ENCODE results near the gene ZFYVE27. TPM values are rescaled to one million over a fixed set of nuclear protein-coding genes. Genes with fewer than 3 reads are reported as not detected.
A peak's percentile ranks its signal among the peaks of the same experiment; 100 is the strongest.
"Not testable (repeated sequence)": the region's sequence is repeated elsewhere in the genome, so short reads cannot be mapped to it uniquely, and the experiment has no call there.

ZFYVE27 gene
- total RNA-seq (10 to 100 TPM; 31.0 to 68.8 (median 61.8) TPM), polyA plus RNA-seq (10 to 100 TPM; 32.9 to 41.0 TPM), total RNA-seq (70.4 reads per million, percentile 78 among the genes with 10 or more reads in this experiment)

GRCh38 chr10:97736902-97737769, at the start of gene ZFYVE27:
Gene ZFYVE27, plus strand, starts transcription at chr10:97737128. Its CDS starts 1,350 bp downstream, at chr10:97738478.
- no peaks in the 10 kb centered on the region for H3K9me3 ChIP-seq (ENCODE audit: control insufficient read depth in 2 of 3, low read length in 3 of 3)
- H3K4me3 ChIP-seq (ENCODE audit: low read length), result peak within 1 kb of the TSS; percentile 86
- peak; percentile 96 for ATAC-seq
- peaks cover 2 to 25% (median 13%) of the 10 kb centered on the region in 5 donors for H3K36me3 Mint-ChIP-seq
- H3K4me3 Mint-ChIP-seq, result peak within 1 kb of the TSS; percentile 88 to 98 (median 94)
- peak; percentile 88 to 99 (median 94) for DNase-seq
- H3K36me3 ChIP-seq (ENCODE audit: control insufficient read depth in 2 of 3, insufficient read depth in 3 of 3, low read length in 3 of 3), result peaks cover 0 to 6% (median 4%) of the 10 kb centered on the region in 3 experiments
- peaks cover 18% of the 10 kb centered on the region in 2 donors for H3K4me1 ChIP-seq (ENCODE audit: control insufficient read depth in 2 of 2, insufficient read depth in 2 of 2, low read length in 2 of 2)
- H3K27ac Mint-ChIP-seq, result peak within 1 kb of the TSS; percentile 95 to 99 (median 97)
- peaks cover 0 to 3% (median 0%) of the 10 kb centered on the region in 5 donors for H3K27me3 Mint-ChIP-seq
- intact Hi-C loops (cut with micrococcal nuclease), result loop anchor here (1.0 to 10.0 kb wide), 14 partner anchors 23 to 1995 kb away; partner anchors contain the start of genes AVPI1 (in 2 of the 2), MMS19 (in 2 of the 2), PI4K2A (in 2 of the 2) and UBTD1 (in 2 of the 2)
- ChIA-PET CTCF (interaction anchor here (0.7 to 8.7 kb wide), 9 partner anchors 20 to 60 kb away, joined by 3 to 90 read pairs (median 5); partner anchors contain the start of gene AVPI1), POLR2A (interaction anchor here (0.6 to 3.4 kb wide), 25 partner anchors 9 to 397 kb away, joined by 3 to 44 read pairs (median 4); partner anchors contain the start of genes AVPI1, GOLGA7B, MARVELD1 and R3HCC1L)
- H3K27me3 ChIP-seq (ENCODE audit: control insufficient read depth in 2 of 2, insufficient read depth in 2 of 2, low read length in 2 of 2), result no peaks in the 10 kb centered on the region
- peaks cover 20 to 62% (median 58%) of the 10 kb centered on the region in 7 donors for H3K4me1 Mint-ChIP-seq
- peaks cover 0 to 7% (median 0%) of the 10 kb centered on the region in 11 donors for H3K9me3 Mint-ChIP-seq
- H3K27ac ChIP-seq (ENCODE audit: low read depth, low read length), result peak within 1 kb of the TSS; percentile 99

GRCh38 chr10:97687785-97688781, 48.8 kb upstream of the ZFYVE27 start:
- Mint-ChIP-seq H3K36me3 (no peaks in the 10 kb centered on the region), H3K4me3 (peak overlapping the region; percentile 85 to 90 (median 88)), H3K4me1 (peaks cover 9 to 30% (median 19%) of the 10 kb centered on the region in 7 donors), H3K9me3 (peaks cover 0 to 1% (median 0%) of the 10 kb centered on the region in 11 donors), H3K27me3 (peaks cover 0 to 6% (median 0%) of the 10 kb centered on the region in 5 donors), H3K27ac (peak overlapping the region; percentile 28 to 96 (median 91))
- no peaks in the 10 kb centered on the region for H3K27me3 ChIP-seq (ENCODE audit: control insufficient read depth in 2 of 2, insufficient read depth in 2 of 2, low read length in 2 of 2)
- H3K27ac ChIP-seq (ENCODE audit: low read depth, low read length), result peak overlapping the region; percentile 81
- H3K36me3 ChIP-seq (ENCODE audit: control insufficient read depth in 2 of 3, insufficient read depth in 3 of 3, low read length in 3 of 3), result no peaks in the 10 kb centered on the region
- H3K9me3 ChIP-seq (ENCODE audit: control insufficient read depth in 2 of 3, low read length in 3 of 3), result no peaks in the 10 kb centered on the region
- H3K4me3 ChIP-seq (ENCODE audit: low read length), result peak overlapping the region; percentile 80
- POLR2A ChIA-PET, result interaction anchor here (0.6 to 3.6 kb wide), 6 partner anchors 10 to 161 kb away, joined by 3 to 44 read pairs (median 6); partner anchors contain the start of genes GOLGA7B, MARVELD1 and ZFYVE27
- DNase-seq (no peak), ATAC-seq (no peak)
- peaks cover 5 to 25% of the 10 kb centered on the region in 2 donors for H3K4me1 ChIP-seq (ENCODE audit: control insufficient read depth in 2 of 2, insufficient read depth in 2 of 2, low read length in 2 of 2)
- CTCF ChIA-PET, result interaction anchor here (0.6 to 5.1 kb wide), 9 partner anchors 9 to 134 kb away, joined by 4 to 19 read pairs (median 9); no protein-coding TSS in a partner anchor
- intact Hi-C loops (cut with micrococcal nuclease), result loop anchor here (1.0 to 5.0 kb wide), 14 partner anchors 12 to 446 kb away; partner anchors contain the start of genes GOLGA7B (in 2 of the 2), MMS19 (in 2 of the 2), PI4K2A (in 2 of the 2) and R3HCC1L (in 2 of the 2)

- no peak overlapping the region for H3K27ac ChIP-seq (ENCODE audit: low read depth, low read length)
- no peak for DNase-seq
- no peak overlapping the region for H3K27ac Mint-ChIP-seq
- intact Hi-C loops (cut with micrococcal nuclease), result loop anchor here in 1 of 2 donors (5.0 kb wide), 2 partner anchors 158 to 443 kb away; partner anchors contain the start of genes GOLGA7B and R3HCC1L
- H3K4me3 Mint-ChIP-seq, result no peak overlapping the region
- peaks cover 0 to 1% (median 0%) of the 10 kb centered on the region in 11 donors for H3K9me3 Mint-ChIP-seq
- peak; percentile 17 for ATAC-seq
- H3K27me3 ChIP-seq (ENCODE audit: control insufficient read depth in 2 of 2, insufficient read depth in 2 of 2, low read length in 2 of 2), result no peaks in the 10 kb centered on the region
- H3K4me1 ChIP-seq (ENCODE audit: control insufficient read depth in 2 of 2, insufficient read depth in 2 of 2, low read length in 2 of 2), result peaks cover 5 to 25% of the 10 kb centered on the region in 2 donors
- POLR2A ChIA-PET, result no interaction called here
- no peaks in the 10 kb centered on the region for H3K36me3 ChIP-seq (ENCODE audit: control insufficient read depth in 2 of 3, insufficient read depth in 3 of 3, low read length in 3 of 3)
- peaks cover 9 to 30% (median 19%) of the 10 kb centered on the region in 7 donors for H3K4me1 Mint-ChIP-seq
- H3K36me3 Mint-ChIP-seq, result no peaks in the 10 kb centered on the region
- H3K27me3 Mint-ChIP-seq, result peaks cover 0 to 11% (median 0%) of the 10 kb centered on the region in 5 donors
- H3K4me3 ChIP-seq (ENCODE audit: low read length), result no peak overlapping the region
- CTCF ChIA-PET, result interaction anchor here (5.1 kb wide), 1 partner anchor 43 kb away, joined by 19 read pairs; no protein-coding TSS in a partner anchor
- H3K9me3 ChIP-seq (ENCODE audit: control insufficient read depth in 2 of 3, low read length in 3 of 3), result no peaks in the 10 kb centered on the region
Measured at GRCh38 chr10:97689559-97690020, 47.3 kb upstream of the ZFYVE27 start.

GRCh38 chr10:97690133-97690532, 46.8 kb upstream of the ZFYVE27 start:
- H3K27me3 ChIP-seq (ENCODE audit: control insufficient read depth in 2 of 2, insufficient read depth in 2 of 2, low read length in 2 of 2), result no peaks in the 10 kb centered on the region
- no peak overlapping the region for H3K4me3 Mint-ChIP-seq
- no peaks in the 10 kb centered on the region for H3K36me3 ChIP-seq (ENCODE audit: control insufficient read depth in 2 of 3, insufficient read depth in 3 of 3, low read length in 3 of 3)
- intact Hi-C loops (cut with micrococcal nuclease), result no loop called here
- CTCF ChIA-PET, result interaction anchor here (5.1 kb wide), 1 partner anchor 42 kb away, joined by 19 read pairs; no protein-coding TSS in a partner anchor
- H3K4me1 ChIP-seq (ENCODE audit: control insufficient read depth in 2 of 2, insufficient read depth in 2 of 2, low read length in 2 of 2), result peaks cover 5 to 20% of the 10 kb centered on the region in 2 donors
- no peak overlapping the region for H3K4me3 ChIP-seq (ENCODE audit: low read length)
- no peaks in the 10 kb centered on the region for H3K36me3 Mint-ChIP-seq
- peaks cover 0 to 12% (median 0%) of the 10 kb centered on the region in 5 donors for H3K27me3 Mint-ChIP-seq
- H3K9me3 ChIP-seq (ENCODE audit: control insufficient read depth in 2 of 3, low read length in 3 of 3), result no peaks in the 10 kb centered on the region
- no peak overlapping the region for H3K27ac Mint-ChIP-seq
- DNase-seq (no peak), ATAC-seq (no peak)
- POLR2A ChIA-PET, result no interaction called here
- no peak overlapping the region for H3K27ac ChIP-seq (ENCODE audit: low read depth, low read length)
- H3K4me1 Mint-ChIP-seq, result peaks cover 9 to 27% (median 15%) of the 10 kb centered on the region in 7 donors
- H3K9me3 Mint-ChIP-seq, result peaks cover 0 to 1% (median 0%) of the 10 kb centered on the region in 11 donors

GRCh38 chr10:97698072-97698655, 38.8 kb upstream of the ZFYVE27 start:
- H3K4me1 Mint-ChIP-seq; H3K4me1 ChIP-seq (ENCODE audit: control insufficient read depth in 2 of 2, insufficient read depth in 2 of 2, low read length in 2 of 2); H3K27ac Mint-ChIP-seq; H3K9me3 Mint-ChIP-seq; ATAC-seq; DNase-seq; H3K36me3 ChIP-seq (ENCODE audit: control insufficient read depth in 2 of 3, insufficient read depth in 3 of 3, low read length in 3 of 3); H3K27ac ChIP-seq (ENCODE audit: low read depth, low read length); H3K27me3 ChIP-seq (ENCODE audit: control insufficient read depth in 2 of 2, insufficient read depth in 2 of 2, low read length in 2 of 2); intact Hi-C loops (cut with micrococcal nuclease); H3K9me3 ChIP-seq (ENCODE audit: control insufficient read depth in 2 of 3, low read length in 3 of 3); H3K4me3 Mint-ChIP-seq; H3K36me3 Mint-ChIP-seq; H3K4me3 ChIP-seq (ENCODE audit: low read length): not testable (repeated sequence)
- H3K27me3 Mint-ChIP-seq, result peaks cover 0 to 15% (median 4%) of the 10 kb centered on the region in 5 donors
- ChIA-PET CTCF (interaction anchor here (1.1 to 2.0 kb wide), 2 partner anchors 10 to 11 kb away, joined by 3 to 5 read pairs; partner anchors contain the start of gene AVPI1), POLR2A (interaction anchor here (1.5 kb wide), 1 partner anchor 11 kb away, joined by 6 read pairs; the partner anchor contains the start of gene AVPI1)
